HL-60 (cell line): ENCODE measurements around the gene TBXAS1.

ENCODE experiments used
- DNase-seq, 2 experiments: peaks; one replicate each; pipeline ENCODE4 v3.0.0-alpha.2; 2010 to 2020; ENCODE audit warnings: low read depth in 1 of 2, low spot score in 1 of 2
- H3K27ac ChIP-seq: fragments of 250-450 bp; sonication (Bioruptor Pico); replicated peaks from 2 replicates; pipeline ENCODE4 v1.5.1; 2020; ENCODE audit warnings: mild to moderate bottlenecking, moderate library complexity
- H3K27me3 ChIP-seq: fragments of 250-450 bp; sonication (Bioruptor Pico); 2 replicates; pipeline ENCODE4 v1.5.1; 2021; ENCODE audit warnings: mild to moderate bottlenecking, moderate library complexity; ENCODE audit not compliant: insufficient read depth, poor library complexity, severe bottlenecking
- H3K4me3 ChIP-seq: replicated peaks from 2 replicates; pipeline ENCODE4 v1.5.1; 2011; ENCODE audit warnings: mild to moderate bottlenecking, control low read depth, low read length; ENCODE audit not compliant: insufficient read depth
- CTCF ChIP-seq: IDR thresholded peaks from one replicate; pipeline ENCODE4 v1.5.1; 2011; ENCODE audit warnings: low read length, control low read depth, inconsistent platforms; ENCODE audit not compliant: insufficient read depth
- GABPA ChIP-seq: IDR thresholded peaks from 2 replicates; pipeline ENCODE4 v1.6.1; 2012; ENCODE audit warnings: low read depth
- POLR2AphosphoS5 ChIP-seq: IDR thresholded peaks from 2 replicates; pipeline ENCODE4 v1.6.1; 2012; ENCODE audit warnings: low read depth
- REST ChIP-seq: IDR thresholded peaks from 2 replicates; pipeline ENCODE4 v1.6.1; 2012; ENCODE audit warnings: low read depth; ENCODE audit not compliant: insufficient replicate concordance
- SPI1 ChIP-seq: IDR thresholded peaks from 2 replicates; pipeline ENCODE4 v1.6.1; 2012; ENCODE audit warnings: low read depth, mild to moderate bottlenecking, borderline replicate concordance

TBXAS1 gene

GRCh38 chr7:139991269-139991666 lies 162.2 kb downstream of the TBXAS1 start:
- TF ChIP-seq REST: no peak
- no peak for TF ChIP-seq GABPA
- no peak for TF ChIP-seq POLR2AphosphoS5
- TF ChIP-seq SPI1: no peak
- TF ChIP-seq CTCF: no peak
- no peak overlapping the region for H3K27ac ChIP-seq
- H3K27me3 ChIP-seq: no peaks in the 10 kb centered on the region
- no peak for DNase-seq
- no peak overlapping the region for H3K4me3 ChIP-seq

- H3K27ac ChIP-seq: no peak overlapping the region
- DNase-seq: no peak
- TF ChIP-seq POLR2AphosphoS5 (no peak), REST (no peak), CTCF (no peak), SPI1 (no peak)
- H3K27me3 ChIP-seq: no peaks in the 10 kb centered on the region
- H3K4me3 ChIP-seq: no peak overlapping the region
Observed at GRCh38 chr7:139991911-139992310, 162.8 kb downstream of the TBXAS1 start.

GRCh38 chr7:139992353-139993044 lies 163.4 kb downstream of the TBXAS1 start:
- no peak overlapping the region for H3K4me3 ChIP-seq
- no peak overlapping the region for H3K27ac ChIP-seq
- DNase-seq: no peak
- peak; percentile 86 for TF ChIP-seq SPI1
- TF ChIP-seq POLR2AphosphoS5: no peak
- H3K27me3 ChIP-seq: no peaks in the 10 kb centered on the region

DNA sequence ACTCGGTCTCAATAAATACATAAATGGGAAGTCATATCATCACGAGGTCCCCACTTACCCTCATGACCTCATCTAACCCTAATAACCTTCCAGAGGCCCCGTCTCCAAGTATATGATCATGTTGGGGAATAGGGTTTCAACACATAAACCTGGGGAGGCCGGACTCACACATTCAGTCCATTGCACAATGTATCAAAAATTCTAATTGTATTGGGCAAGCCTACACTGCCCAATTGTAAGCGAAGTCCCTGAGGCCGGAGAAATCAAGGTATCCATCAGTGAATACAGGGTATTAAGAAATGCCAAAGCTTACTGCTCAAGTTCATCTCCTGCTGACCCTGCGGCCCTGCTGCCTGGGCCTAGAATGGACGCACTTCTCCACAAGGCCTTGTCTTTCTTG lies 164.1 kb downstream of the TBXAS1 start:
- Histone ChIP-seq H3K27ac (no peak overlapping the region), H3K4me3 (no peak overlapping the region), H3K27me3 (no peaks in the 10 kb centered on the region)
- no peak for DNase-seq
- TF ChIP-seq CTCF (no peak), GABPA (no peak), REST (no peak), POLR2AphosphoS5 (no peak), SPI1 (no peak)
